NB4 (cell line): Measurements from ENCODE around the gene TAF5L.

Experiments
- MYC ChIP-seq: IDR thresholded peaks from 2 replicates; pipeline ENCODE4 v1.6.1; 2011; ENCODE audit warnings: low read depth, low read length
- POLR2A ChIP-seq: IDR thresholded peaks from 2 replicates; pipeline ENCODE4 v1.6.1; 2011; ENCODE audit warnings: mild to moderate bottlenecking; ENCODE audit not compliant: insufficient read length; ENCODE audit errors: extremely low read depth
- TF ChIP-seq, protein P1 (sequence below): IDR thresholded peaks from 2 replicates; pipeline ENCODE4 v1.6.1; 2011; ENCODE audit warnings: low read depth, low read length
- TF ChIP-seq, protein P2 (sequence below): IDR thresholded peaks from one replicate; pipeline ENCODE4 v1.5.1; 2012; ENCODE audit warnings: low read depth, low read length

DNA sequence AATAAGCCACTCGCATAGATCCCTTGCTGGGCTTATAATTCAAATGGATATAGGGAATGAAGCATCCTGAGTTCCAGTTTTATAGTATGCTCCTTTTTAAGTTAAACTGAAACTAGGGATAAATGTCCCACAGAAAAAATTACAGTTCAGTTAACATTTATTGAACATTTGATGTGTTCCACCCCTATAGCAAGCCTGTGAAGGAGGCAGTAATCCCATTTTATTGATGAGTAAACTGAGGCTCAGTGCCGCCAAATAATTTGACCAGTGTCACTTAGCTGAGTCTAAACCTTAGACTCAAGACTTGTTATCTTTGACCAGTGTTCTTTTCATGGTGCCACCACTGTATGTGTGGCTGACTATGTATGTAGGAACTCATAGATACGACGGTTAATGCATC lies 22.5 kb upstream of the TAF5L start:
- TF ChIP-seq, protein P1, sequence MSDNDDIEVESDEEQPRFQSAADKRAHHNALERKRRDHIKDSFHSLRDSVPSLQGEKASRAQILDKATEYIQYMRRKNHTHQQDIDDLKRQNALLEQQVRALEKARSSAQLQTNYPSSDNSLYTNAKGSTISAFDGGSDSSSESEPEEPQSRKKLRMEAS, result no peak
- TF ChIP-seq, protein P2, sequence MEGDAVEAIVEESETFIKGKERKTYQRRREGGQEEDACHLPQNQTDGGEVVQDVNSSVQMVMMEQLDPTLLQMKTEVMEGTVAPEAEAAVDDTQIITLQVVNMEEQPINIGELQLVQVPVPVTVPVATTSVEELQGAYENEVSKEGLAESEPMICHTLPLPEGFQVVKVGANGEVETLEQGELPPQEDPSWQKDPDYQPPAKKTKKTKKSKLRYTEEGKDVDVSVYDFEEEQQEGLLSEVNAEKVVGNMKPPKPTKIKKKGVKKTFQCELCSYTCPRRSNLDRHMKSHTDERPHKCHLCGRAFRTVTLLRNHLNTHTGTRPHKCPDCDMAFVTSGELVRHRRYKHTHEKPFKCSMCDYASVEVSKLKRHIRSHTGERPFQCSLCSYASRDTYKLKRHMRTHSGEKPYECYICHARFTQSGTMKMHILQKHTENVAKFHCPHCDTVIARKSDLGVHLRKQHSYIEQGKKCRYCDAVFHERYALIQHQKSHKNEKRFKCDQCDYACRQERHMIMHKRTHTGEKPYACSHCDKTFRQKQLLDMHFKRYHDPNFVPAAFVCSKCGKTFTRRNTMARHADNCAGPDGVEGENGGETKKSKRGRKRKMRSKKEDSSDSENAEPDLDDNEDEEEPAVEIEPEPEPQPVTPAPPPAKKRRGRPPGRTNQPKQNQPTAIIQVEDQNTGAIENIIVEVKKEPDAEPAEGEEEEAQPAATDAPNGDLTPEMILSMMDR, result no peak
- TF ChIP-seq POLR2A (no peak), MYC (no peak)
